T-helper 2 cell (primary cell): ENCODE measurements around the gene MIS12.

Experiments
- DNase-seq, 5 experiments: peaks; one replicate each; pipeline versions ENCODE4 v3.0.0 to v3.0.0-alpha.2; 2012 to 2022

Gene MIS12

GRCh38 chr17:5536866-5537650 lies 50.7 kb downstream of the MIS12 start:
- no peak for DNase-seq

DNA sequence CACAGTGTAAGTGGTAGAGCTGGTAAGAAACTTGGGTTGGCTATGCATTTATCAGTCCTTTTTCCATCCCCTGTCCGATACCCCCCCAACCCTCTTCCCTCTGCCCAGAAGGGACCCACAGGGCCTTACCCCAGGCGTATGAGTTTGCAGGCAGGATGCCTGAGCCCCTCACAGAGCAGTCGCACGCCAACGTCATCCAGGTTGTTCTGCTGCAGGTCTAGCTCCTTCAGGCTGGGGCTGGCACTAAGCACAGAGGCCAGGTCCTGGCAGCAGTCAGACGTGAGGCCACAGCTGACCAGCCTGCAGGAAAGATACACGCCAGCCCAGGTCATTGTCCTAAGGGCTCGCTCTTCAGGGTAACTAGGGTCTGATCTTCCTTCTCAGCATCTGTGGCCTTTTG lies 52.9 kb downstream of the MIS12 start:
- no peak for DNase-seq

DNA sequence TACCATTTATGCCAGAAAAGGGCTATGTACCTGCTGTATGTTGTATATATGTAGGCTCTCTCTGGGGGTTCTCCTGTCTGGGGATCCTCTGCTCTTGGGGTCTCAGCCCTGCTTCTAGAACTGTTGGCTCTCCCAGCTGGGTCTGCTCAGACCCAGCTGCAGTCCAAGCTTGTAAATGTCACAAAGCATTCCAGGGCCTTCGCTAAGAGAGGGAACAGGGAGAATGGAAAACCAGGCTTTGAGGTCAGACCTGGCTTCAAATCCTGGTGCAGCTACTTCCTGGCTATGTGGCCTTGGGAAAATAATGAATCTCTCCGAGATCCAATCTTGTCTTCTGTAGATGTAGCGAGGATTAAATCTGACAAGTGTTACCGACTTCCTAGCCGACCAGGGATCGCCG lies 54.0 kb downstream of the MIS12 start:
- no peak for DNase-seq
